ENCODE data around the gene RILPL1. TPM values are rescaled to one million over a fixed set of nuclear protein-coding genes. Genes with fewer than 3 reads are reported as not detected.

Gene RILPL1
- total RNA-seq, 1 donor from 2014 or later = 0.67 TPM

DNA sequence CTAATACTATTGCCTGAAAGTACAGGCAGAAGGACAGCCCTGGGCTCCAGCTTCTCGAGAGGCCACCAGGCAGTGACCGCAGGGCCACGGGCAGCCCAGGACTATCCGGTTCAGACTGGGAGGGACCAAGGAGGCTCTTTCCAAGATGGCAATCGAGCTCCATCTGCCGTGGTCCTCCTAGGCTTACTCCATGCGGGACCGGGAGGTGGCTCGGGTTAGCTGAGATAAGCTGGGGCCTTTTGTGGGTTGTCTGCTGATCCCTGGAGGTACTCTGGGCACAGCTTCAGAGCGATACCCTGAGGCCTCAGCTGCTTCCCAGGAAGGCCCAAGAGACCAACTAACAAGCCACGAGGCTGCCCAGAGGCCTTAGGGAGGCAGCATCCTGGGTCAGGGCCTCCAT lies 42.5 kb downstream of the RILPL1 start:
- Mint-ChIP-seq H3K9me3 (no peaks in the 10 kb centered on the region), H3K4me1 (no peaks in the 10 kb centered on the region), H3K27ac (no peak overlapping the region), H3K36me3 (ENCODE audit: low read depth) (no peaks in the 10 kb centered on the region), H3K27me3 (no peaks in the 10 kb centered on the region), H3K4me3 (no peak overlapping the region)
- ChIA-PET POLR2A (interaction anchor here (0.6 kb wide), 1 partner anchor 61 kb away, joined by 4 read pairs; no protein-coding TSS in a partner anchor), CTCF (no interaction called here)
- DNase-seq (no peak), ATAC-seq (ENCODE audit: low read depth) (no peak)
- TF ChIP-seq, protein P1, sequence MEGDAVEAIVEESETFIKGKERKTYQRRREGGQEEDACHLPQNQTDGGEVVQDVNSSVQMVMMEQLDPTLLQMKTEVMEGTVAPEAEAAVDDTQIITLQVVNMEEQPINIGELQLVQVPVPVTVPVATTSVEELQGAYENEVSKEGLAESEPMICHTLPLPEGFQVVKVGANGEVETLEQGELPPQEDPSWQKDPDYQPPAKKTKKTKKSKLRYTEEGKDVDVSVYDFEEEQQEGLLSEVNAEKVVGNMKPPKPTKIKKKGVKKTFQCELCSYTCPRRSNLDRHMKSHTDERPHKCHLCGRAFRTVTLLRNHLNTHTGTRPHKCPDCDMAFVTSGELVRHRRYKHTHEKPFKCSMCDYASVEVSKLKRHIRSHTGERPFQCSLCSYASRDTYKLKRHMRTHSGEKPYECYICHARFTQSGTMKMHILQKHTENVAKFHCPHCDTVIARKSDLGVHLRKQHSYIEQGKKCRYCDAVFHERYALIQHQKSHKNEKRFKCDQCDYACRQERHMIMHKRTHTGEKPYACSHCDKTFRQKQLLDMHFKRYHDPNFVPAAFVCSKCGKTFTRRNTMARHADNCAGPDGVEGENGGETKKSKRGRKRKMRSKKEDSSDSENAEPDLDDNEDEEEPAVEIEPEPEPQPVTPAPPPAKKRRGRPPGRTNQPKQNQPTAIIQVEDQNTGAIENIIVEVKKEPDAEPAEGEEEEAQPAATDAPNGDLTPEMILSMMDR (IDR thresholded peaks at IDR 0.05) = no peak
- intact Hi-C loops (cut with micrococcal nuclease) = no loop called here

DNA sequence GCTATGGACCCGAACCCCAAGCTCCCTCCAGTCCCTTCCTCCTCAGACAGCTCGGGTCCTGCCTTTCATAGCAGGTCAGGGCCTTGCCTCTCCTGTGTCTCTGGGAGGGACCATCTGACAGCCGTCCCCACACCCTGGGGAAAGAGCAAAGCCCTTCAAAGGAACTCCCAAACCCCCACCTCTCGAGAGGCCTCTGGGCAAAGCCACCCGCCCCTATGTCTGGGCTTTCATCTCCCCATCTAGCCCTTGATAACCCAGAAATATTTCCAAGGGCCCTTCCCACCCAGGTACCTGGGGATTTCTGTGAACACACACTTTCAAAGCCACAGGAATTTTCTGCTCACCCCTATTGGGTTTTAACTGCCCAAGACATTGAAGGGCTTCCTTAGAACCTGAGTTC lies 43.4 kb downstream of the RILPL1 start:
- ChIA-PET POLR2A (no interaction called here), CTCF (no interaction called here)
- ATAC-seq (ENCODE audit: low read depth) (no peak), DNase-seq (no peak)
- Mint-ChIP-seq H3K36me3 (ENCODE audit: low read depth) (no peaks in the 10 kb centered on the region), H3K9me3 (no peaks in the 10 kb centered on the region), H3K4me3 (no peak overlapping the region), H3K27me3 (no peaks in the 10 kb centered on the region), H3K4me1 (no peaks in the 10 kb centered on the region), H3K27ac (no peak overlapping the region)
- TF ChIP-seq, protein P1 (IDR thresholded peaks at IDR 0.05) = no peak
- intact Hi-C loops (cut with micrococcal nuclease) = no loop called here

DNA sequence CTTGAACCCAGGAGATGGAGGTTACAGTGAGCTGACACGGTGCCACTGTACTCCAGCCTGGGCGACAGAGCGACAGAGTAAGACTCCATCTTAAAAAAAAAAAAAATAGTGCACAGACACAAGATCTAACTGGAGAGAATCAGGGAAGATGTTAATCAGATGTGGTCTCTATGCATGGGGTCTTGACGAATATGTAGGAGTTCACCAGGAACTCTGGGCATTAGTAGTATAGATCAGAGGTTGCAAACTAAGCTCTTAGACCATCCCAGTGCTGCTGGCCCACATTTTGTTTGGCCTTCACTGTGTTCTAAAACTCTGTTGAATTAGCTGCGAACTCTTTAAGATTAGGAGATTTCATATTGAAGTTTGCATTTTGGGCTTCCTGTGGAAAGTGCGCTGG lies 43.9 kb downstream of the RILPL1 start:
- intact Hi-C loops (cut with micrococcal nuclease) = loop anchor here (10.0 kb wide), 1 partner anchor 65 kb away; no protein-coding TSS in a partner anchor
- CTCF ChIA-PET = interaction anchor here (0.6 kb wide), 1 partner anchor 56 kb away, joined by 4 read pairs; no protein-coding TSS in a partner anchor
- H3K27ac Mint-ChIP-seq = no peak overlapping the region
- TF ChIP-seq, protein P1 (IDR thresholded peaks at IDR 0.05) = no peak
- DNase-seq = no peak
- POLR2A ChIA-PET = no interaction called here
- H3K36me3 Mint-ChIP-seq (ENCODE audit: low read depth) = no peaks in the 10 kb centered on the region
- peaks cover 2% of the 10 kb centered on the region for H3K4me1 Mint-ChIP-seq
- no peak for ATAC-seq (ENCODE audit: low read depth)
- H3K27me3 Mint-ChIP-seq = no peaks in the 10 kb centered on the region
- H3K4me3 Mint-ChIP-seq = no peak overlapping the region
- H3K9me3 Mint-ChIP-seq = no peaks in the 10 kb centered on the region

DNA sequence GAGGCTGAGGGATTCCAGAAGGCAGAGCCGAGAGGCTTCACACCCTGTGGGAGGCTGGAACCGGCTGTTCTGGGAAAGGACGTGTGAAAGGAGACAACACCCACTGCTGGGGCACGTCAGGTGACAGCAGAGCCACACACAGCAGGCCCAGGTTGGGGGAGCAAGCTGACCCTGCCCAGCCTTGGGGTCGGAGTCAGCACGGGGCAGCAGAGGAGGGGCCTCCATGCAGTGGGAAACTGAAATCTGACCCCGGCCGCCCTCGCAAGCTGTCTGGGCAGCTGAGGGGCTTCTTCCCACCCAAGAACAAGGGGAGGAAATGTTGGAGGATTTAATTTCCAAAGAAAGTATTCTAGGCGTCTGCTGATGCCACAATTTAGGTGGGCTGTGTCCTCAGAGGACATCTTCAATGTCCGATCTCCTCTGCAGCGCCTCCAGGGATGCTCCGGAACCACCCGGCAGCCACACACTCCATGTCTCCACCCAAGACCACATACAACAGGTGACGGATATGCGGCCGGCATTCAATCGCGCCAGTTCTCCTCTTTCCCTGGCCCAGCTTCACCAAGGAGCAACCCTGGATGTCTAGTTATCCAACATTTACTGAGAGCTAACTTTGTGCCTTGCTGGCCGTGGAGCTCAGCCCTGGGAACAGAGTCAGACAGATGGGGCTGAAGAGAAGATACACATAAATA lies 44.8 kb downstream of the RILPL1 start:
- peaks cover 10% of the 10 kb centered on the region for H3K4me1 Mint-ChIP-seq
- ChIA-PET POLR2A (no interaction called here), CTCF (interaction anchor here (0.6 kb wide), 1 partner anchor 55 kb away, joined by 4 read pairs; no protein-coding TSS in a partner anchor)
- no peak overlapping the region for H3K27ac Mint-ChIP-seq
- H3K36me3 Mint-ChIP-seq (ENCODE audit: low read depth) = no peaks in the 10 kb centered on the region
- no peak overlapping the region for H3K4me3 Mint-ChIP-seq
- intact Hi-C loops (cut with micrococcal nuclease) = loop anchor here (10.0 kb wide), 1 partner anchor 66 kb away; no protein-coding TSS in a partner anchor
- no peak for ATAC-seq (ENCODE audit: low read depth)
- H3K27me3 Mint-ChIP-seq = no peaks in the 10 kb centered on the region
- TF ChIP-seq, protein P1 (IDR thresholded peaks at IDR 0.05) = no peak
- H3K9me3 Mint-ChIP-seq = no peaks in the 10 kb centered on the region
- no peak for DNase-seq

DNA sequence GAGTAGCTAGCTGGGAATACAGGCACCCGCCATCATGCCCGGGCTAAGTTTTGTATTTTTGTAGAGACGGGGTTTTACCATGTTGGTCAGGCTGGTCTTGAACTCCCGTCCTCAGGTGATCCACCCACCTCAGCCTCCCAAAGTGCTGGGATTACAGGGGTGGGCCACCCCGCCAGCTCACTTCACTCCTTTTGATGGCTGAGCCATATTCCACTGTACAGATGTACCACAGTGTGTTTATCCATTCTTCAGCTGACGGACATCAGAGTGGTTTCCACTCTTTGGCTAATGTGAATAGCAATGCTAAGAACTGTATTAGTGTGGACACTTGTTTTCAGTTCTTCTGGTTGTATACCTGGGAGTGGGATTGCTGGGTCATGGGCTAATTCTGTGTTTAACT lies 46.1 kb downstream of the RILPL1 start:
- no peaks in the 10 kb centered on the region for H3K27me3 Mint-ChIP-seq
- H3K27ac Mint-ChIP-seq = no peak overlapping the region
- DNase-seq = no peak
- ATAC-seq (ENCODE audit: low read depth) = no peak
- peaks cover 12% of the 10 kb centered on the region for H3K4me1 Mint-ChIP-seq
- no peak overlapping the region for H3K4me3 Mint-ChIP-seq
- intact Hi-C loops (cut with micrococcal nuclease) = loop anchor here (10.0 kb wide), 1 partner anchor 67 kb away; no protein-coding TSS in a partner anchor
- POLR2A ChIA-PET = no interaction called here
- H3K9me3 Mint-ChIP-seq = no peaks in the 10 kb centered on the region
- no peaks in the 10 kb centered on the region for H3K36me3 Mint-ChIP-seq (ENCODE audit: low read depth)
- TF ChIP-seq, protein P1 (IDR thresholded peaks at IDR 0.05) = no peak
- CTCF ChIA-PET = no interaction called here

Measured in activated B cell treated with CpG ODN at 0.5 μM for 24 hours (primary cell).